Activated naive CD8-positive, alpha-beta T cell treated with anti-CD3 and anti-CD28 coated beads, Interleukin-2, amount 50 U/mL, for 24 hours (primary cell): Measurements from ENCODE around the gene NDUFAF5.

Experiments
- ATAC-seq: fragments of 150-1000 bp; cut with Tn5 transposase; one replicate; pipeline ENCODE4 v1.10.0; 2021
- DNase-seq: peaks from one replicate; pipeline ENCODE4 v3.0.0; 2021
- H3K27ac Mint-ChIP-seq: one replicate; pipeline ENCODE4 v1.8.0; 2021; ENCODE audit warnings: mild to moderate bottlenecking, mixed read lengths
- H3K27me3 Mint-ChIP-seq: one replicate; pipeline ENCODE4 v1.8.0; 2021; ENCODE audit warnings: mixed read lengths
- H3K36me3 Mint-ChIP-seq: one replicate; pipeline ENCODE4 v1.8.0; 2021; ENCODE audit warnings: low read depth, mixed read lengths
- H3K4me1 Mint-ChIP-seq: one replicate; pipeline ENCODE4 v1.8.0; 2021; ENCODE audit warnings: mixed read lengths
- H3K4me3 Mint-ChIP-seq: one replicate; pipeline ENCODE4 v1.8.0; 2021; ENCODE audit warnings: mild to moderate bottlenecking, moderate library complexity, mixed read lengths
- H3K9me3 Mint-ChIP-seq: one replicate; pipeline ENCODE4 v1.8.0; 2021; ENCODE audit warnings: mixed read lengths

Gene NDUFAF5

DNA sequence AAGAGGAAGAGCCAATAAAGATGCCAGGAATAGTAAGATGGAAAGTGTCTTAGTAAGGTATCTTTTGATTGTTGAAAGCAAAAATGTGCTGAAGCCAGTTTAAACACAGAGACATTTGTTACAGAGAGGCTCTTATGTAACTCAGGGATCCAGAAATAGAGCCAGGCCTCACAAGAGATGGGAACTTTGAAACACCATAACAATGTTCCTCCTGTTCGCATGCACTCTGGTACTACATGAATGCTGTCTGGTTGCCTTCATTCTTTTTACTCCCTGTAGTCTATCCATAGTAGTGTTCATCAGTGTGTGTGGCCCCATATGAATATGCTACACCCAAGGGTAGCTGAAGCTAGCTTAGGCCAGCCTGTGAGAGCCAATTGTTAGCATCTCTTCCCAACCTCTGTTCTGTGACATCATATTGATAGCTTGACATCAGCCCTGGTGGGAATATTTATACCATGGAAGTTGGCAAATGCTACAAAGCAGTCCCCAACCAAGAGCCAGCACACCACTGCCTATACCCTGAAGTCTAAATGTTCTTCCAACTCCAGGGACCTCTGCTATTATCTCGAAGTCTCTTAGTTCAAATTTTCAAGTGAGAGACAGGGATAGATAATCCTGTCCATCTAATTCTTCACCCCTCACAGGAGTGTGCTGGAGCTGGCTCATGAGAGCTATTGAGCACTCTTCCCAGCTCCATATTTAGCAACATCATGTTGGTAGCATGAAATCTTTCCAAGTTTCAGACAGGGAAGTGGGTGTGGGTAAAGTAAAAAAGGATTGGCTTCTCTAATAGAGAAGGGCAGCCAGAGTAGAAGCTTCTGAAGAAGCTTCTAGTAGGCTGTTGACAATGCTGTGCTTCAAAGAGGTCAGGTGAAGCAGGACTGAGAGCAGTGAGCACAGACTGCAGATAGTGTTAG is 7.0 kb downstream of the NDUFAF5 start:
- Mint-ChIP-seq H3K36me3 (peaks cover 63% of the 10 kb centered on the region), H3K9me3 (no peaks in the 10 kb centered on the region), H3K27me3 (no peaks in the 10 kb centered on the region), H3K4me3 (no peak overlapping the region), H3K4me1 (peaks cover 12% of the 10 kb centered on the region), H3K27ac (peak overlapping the region; percentile 3)
- DNase-seq, result no peak
- no peak for ATAC-seq

DNA sequence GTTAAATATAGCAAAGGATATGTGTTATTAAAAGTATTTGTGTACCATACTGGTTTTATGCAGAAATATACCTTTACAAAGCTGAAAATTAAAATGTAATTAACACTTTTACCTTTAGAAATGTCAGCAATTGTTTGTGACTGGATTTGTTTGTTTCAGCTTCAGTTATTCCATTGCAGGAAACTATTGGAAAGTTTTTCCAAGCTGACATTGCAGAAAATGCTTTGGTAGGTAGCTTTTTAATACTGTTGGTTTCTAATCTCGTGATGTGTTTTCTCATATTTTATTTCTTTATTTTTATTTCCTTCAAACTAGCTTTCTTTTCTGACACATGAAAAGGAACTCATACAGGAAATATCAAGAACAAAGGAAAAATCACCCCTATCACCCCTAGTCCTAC is 8.2 kb downstream of the NDUFAF5 start:
- Mint-ChIP-seq H3K27me3 (no peaks in the 10 kb centered on the region), H3K36me3 (peaks cover 61% of the 10 kb centered on the region), H3K4me1 (peaks cover 4% of the 10 kb centered on the region), H3K4me3 (no peak overlapping the region), H3K27ac (no peak overlapping the region), H3K9me3 (no peaks in the 10 kb centered on the region)
- no peak for ATAC-seq
- no peak for DNase-seq

DNA sequence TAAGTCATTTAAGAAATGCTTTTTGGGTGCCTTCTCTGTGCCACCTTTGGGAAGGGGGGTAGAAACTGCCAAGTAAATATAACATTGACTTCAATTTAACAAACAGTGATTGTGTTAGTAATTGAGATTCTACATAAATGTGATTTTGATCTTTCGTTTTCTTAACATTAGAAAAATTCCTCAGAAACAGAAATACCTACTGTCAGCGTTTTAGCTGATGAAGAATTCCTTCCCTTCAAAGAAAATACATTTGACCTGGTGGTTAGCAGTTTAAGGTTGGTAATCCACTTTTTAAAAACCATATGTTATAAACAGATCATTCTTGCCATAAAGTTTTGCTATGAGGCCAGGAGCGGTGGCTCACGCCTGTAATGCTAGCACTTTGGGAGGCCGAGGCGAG is 9.8 kb downstream of the NDUFAF5 start:
- Mint-ChIP-seq H3K36me3 (peaks cover 64% of the 10 kb centered on the region), H3K9me3 (no peaks in the 10 kb centered on the region)

DNA sequence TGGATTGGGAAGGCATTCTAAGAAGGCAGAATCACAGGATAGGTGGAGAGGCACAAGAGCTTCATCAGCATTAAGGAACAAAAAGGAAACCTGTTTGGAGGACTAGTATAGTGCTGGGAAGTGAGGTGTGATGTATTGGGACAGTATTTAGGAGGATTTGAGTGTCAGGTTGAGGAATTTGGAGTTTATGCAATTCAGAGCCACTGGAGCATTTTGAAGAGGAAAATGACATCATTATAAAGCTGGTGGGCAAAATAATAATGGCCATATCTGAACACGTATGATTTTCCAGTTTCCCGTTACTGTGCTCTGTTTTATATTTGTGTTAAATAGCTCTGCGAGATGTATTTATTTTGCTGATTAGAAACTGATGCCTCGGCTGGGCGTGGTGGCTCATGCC is 14.2 kb downstream of the NDUFAF5 start:
- H3K27ac Mint-ChIP-seq, result no peak overlapping the region

More for the DNA sequence above, 9.8 kb downstream of the NDUFAF5 start:
- no peaks in the 10 kb centered on the region for H3K27me3 Mint-ChIP-seq
- ATAC-seq (no peak), DNase-seq (no peak)
- H3K27ac Mint-ChIP-seq, result no peak overlapping the region
- no peak overlapping the region for H3K4me3 Mint-ChIP-seq
- H3K4me1 Mint-ChIP-seq, result no peaks in the 10 kb centered on the region

DNA sequence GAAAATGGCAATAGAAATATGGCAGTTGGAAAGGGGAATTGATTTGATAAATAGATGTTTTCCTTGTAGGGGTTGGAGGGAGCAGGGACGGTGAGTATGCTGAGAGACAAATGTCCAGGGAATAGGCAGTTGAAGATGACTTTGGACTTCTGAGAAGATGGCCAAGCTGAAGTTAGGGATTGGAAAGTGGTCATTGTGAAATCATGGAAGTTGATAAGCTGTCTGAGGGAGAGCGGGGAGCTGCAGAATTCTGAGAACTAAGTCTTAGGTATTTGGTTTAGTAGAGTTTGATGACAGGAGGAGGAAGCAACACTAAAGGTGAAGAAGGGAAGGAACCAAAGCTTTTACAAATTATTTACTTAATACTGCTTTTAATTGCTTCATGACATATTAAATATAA is 15.1 kb downstream of the NDUFAF5 start:
- peaks cover 47% of the 10 kb centered on the region for H3K36me3 Mint-ChIP-seq
- DNase-seq (no peak), ATAC-seq (no peak)
- H3K27me3 Mint-ChIP-seq, result no peaks in the 10 kb centered on the region
- no peak overlapping the region for H3K4me3 Mint-ChIP-seq
- H3K4me1 Mint-ChIP-seq, result no peaks in the 10 kb centered on the region
- H3K27ac Mint-ChIP-seq, result no peak overlapping the region
- no peaks in the 10 kb centered on the region for H3K9me3 Mint-ChIP-seq

More for the DNA sequence above, 14.2 kb downstream of the NDUFAF5 start:
- DNase-seq, result no peak
- no peak for ATAC-seq
- peaks cover 55% of the 10 kb centered on the region for H3K36me3 Mint-ChIP-seq
- no peaks in the 10 kb centered on the region for H3K9me3 Mint-ChIP-seq
- no peak overlapping the region for H3K4me3 Mint-ChIP-seq
- H3K27me3 Mint-ChIP-seq, result no peaks in the 10 kb centered on the region
- no peaks in the 10 kb centered on the region for H3K4me1 Mint-ChIP-seq

DNA sequence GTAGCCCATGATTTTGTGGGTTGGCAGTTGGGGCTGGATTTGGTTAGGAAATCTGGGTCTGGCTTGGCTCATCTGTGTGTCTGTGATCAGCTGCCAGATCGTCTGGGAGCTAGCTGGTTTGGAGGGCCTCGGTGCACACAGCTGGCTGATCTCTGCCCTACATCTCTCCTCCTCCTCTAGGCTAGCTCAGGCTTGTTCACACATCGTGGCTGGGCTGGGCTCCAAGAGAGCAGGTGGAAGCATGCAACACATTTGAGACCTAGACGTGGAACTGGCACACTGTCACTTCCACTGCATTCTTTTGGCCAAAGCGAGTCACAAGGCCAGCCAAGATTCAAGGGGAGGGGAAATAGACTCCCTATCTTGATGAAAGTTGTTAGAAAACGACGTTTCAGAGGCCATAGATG is 15.9 kb downstream of the NDUFAF5 start:
- H3K27me3 Mint-ChIP-seq, result no peaks in the 10 kb centered on the region
- no peak overlapping the region for H3K4me3 Mint-ChIP-seq
- DNase-seq, result no peak
- ATAC-seq, result no peak
- peaks cover 41% of the 10 kb centered on the region for H3K36me3 Mint-ChIP-seq
- no peaks in the 10 kb centered on the region for H3K4me1 Mint-ChIP-seq
- no peak overlapping the region for H3K27ac Mint-ChIP-seq
- H3K9me3 Mint-ChIP-seq, result no peaks in the 10 kb centered on the region

DNA sequence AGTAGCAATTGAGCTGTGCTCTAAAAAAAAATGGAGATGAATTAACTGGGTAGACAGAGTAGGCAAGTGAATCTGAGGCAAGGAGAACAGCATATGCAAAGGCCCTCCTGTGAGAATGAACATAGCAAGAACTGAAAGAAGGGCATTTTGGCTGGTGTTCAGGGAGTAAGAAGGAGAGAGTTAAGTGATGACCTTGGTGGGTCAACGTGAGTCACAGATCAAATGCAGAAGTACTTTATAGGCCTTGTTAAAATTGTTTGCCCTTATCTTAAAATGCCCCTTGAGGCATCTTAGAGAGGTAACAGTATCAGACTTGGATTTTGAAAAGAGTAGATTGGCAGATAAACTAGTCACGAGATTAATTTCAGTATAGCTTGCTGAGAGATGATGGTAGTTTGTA is 24.5 kb downstream of the NDUFAF5 start:
- no peaks in the 10 kb centered on the region for H3K4me1 Mint-ChIP-seq
- no peak for DNase-seq
- H3K4me3 Mint-ChIP-seq, result no peak overlapping the region
- ATAC-seq, result no peak
- H3K36me3 Mint-ChIP-seq, result peaks cover 13% of the 10 kb centered on the region
- H3K27ac Mint-ChIP-seq, result no peak overlapping the region
- H3K9me3 Mint-ChIP-seq, result no peaks in the 10 kb centered on the region
- H3K27me3 Mint-ChIP-seq, result no peaks in the 10 kb centered on the region

DNA sequence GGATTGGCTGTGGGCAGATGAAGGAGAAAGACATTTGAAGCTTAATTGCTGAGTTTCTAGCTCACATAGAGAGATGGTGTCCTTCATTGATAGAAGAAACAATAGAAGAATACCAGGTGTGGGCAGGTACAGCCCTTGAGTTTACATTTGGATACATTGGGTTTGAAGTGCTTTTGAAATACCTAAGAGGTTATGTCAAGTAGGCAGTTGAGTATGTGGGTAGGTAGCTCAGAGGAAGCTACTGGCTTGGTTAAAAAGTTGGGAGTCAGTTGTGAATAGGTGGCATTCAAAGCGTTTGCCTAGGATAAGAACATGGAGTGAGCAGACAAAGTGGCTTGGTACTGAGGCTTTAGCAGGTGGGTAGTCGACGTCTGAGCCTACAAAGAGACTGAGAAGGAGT is 25.0 kb downstream of the NDUFAF5 start:
- Mint-ChIP-seq H3K4me1 (no peaks in the 10 kb centered on the region), H3K4me3 (no peak overlapping the region), H3K27me3 (no peaks in the 10 kb centered on the region), H3K36me3 (peaks cover 12% of the 10 kb centered on the region), H3K27ac (no peak overlapping the region), H3K9me3 (no peaks in the 10 kb centered on the region)
- DNase-seq, result no peak
- no peak for ATAC-seq

DNA sequence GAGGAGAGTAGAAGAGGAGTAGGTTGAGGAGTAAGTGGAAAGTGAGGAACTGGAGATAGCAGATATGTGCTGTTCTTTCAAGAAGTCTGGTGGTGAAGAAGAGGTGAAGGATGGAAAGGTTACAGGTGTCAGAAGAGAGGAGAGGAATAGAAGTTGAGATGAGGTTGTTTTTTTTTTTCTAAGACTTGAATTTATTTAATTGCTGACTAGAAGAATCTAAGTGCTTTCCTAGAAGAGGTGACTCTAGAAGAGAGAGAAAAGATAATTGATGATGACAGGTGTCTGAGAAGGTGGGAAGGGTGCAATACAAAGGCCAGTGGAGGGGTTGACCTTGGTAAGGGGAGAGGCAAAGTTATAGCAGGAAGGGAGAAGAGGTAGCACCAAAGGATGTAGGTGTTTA is 25.6 kb downstream of the NDUFAF5 start:
- no peaks in the 10 kb centered on the region for H3K9me3 Mint-ChIP-seq
- H3K4me3 Mint-ChIP-seq, result no peak overlapping the region
- peaks cover 16% of the 10 kb centered on the region for H3K36me3 Mint-ChIP-seq
- H3K4me1 Mint-ChIP-seq, result no peaks in the 10 kb centered on the region
- H3K27me3 Mint-ChIP-seq, result no peaks in the 10 kb centered on the region
- no peak for ATAC-seq
- no peak for DNase-seq
- H3K27ac Mint-ChIP-seq, result no peak overlapping the region

DNA sequence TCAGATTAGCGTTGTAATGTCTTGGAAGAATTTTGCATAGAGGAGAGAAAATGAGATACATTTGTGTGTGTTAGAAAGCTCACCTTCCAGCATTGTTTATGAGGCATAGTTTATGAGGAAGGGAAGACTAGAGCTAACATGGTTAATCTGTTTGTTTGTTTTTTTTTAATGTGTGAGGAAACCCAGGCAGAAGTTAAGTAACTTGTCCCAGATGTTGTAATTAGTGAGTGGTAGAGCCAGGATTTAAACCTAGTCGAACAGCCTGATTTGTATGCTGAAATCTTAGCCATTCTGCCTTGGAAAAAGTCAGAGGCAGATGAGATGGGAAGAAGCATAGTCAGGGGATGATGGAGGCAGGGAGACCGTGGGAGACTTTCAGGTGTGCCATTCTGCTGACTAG is 29.1 kb downstream of the NDUFAF5 start:
- ATAC-seq (no peak), DNase-seq (no peak)
- H3K9me3 Mint-ChIP-seq, result no peaks in the 10 kb centered on the region
- H3K27me3 Mint-ChIP-seq, result no peaks in the 10 kb centered on the region
- no peak overlapping the region for H3K4me3 Mint-ChIP-seq
- peaks cover 30% of the 10 kb centered on the region for H3K4me1 Mint-ChIP-seq
- peaks cover 40% of the 10 kb centered on the region for H3K36me3 Mint-ChIP-seq
- H3K27ac Mint-ChIP-seq, result peak overlapping the region; percentile 40

DNA sequence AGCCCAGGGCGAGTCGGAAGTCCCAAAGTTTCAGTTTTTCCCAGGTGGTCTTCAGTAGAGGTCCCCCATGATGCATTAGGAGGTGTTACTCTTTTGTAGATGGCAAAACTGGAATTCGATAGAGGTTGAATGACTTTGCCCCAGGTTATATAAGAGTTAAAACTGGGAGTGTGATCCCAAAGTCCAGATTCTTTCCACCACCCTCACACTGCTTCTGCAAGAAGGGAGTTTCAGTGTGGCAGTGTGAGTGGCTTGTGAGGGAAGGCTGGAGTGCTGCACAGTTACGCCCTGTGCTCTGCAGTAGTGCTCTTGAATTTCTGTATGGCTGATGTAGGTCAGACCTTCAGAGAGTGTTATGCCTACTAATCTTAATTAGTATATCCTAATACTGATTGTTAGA is 29.8 kb downstream of the NDUFAF5 start:
- no peak for DNase-seq
- Mint-ChIP-seq H3K36me3 (peaks cover 40% of the 10 kb centered on the region), H3K4me1 (peaks cover 30% of the 10 kb centered on the region), H3K9me3 (no peaks in the 10 kb centered on the region), H3K4me3 (no peak overlapping the region), H3K27ac (no peak overlapping the region), H3K27me3 (no peaks in the 10 kb centered on the region)
- ATAC-seq, result no peak

DNA sequence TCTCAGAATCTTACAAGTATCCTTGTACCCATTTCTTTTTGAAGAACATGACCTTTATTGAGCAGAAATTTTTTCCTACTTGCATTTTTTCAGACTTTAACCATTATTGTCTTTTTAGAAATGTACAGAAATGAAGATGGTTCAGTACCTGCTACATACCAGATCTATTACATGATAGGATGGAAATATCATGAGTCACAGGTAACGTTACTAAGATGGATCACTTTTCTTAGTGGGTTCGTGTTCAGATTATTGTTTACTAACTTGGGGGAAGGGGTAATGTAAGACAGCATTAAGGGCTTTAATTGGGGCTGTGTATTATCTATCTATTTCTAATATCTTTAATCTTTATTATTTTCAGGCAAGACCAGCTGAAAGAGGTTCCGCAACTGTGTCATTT is 31.9 kb downstream of the NDUFAF5 start:
- Mint-ChIP-seq H3K27ac (peak overlapping the region; percentile 91), H3K4me3 (peak overlapping the region; percentile 42), H3K4me1 (peaks cover 30% of the 10 kb centered on the region), H3K36me3 (peaks cover 40% of the 10 kb centered on the region), H3K27me3 (no peaks in the 10 kb centered on the region), H3K9me3 (no peaks in the 10 kb centered on the region)
- ATAC-seq (peak; percentile 70), DNase-seq (no peak)

DNA sequence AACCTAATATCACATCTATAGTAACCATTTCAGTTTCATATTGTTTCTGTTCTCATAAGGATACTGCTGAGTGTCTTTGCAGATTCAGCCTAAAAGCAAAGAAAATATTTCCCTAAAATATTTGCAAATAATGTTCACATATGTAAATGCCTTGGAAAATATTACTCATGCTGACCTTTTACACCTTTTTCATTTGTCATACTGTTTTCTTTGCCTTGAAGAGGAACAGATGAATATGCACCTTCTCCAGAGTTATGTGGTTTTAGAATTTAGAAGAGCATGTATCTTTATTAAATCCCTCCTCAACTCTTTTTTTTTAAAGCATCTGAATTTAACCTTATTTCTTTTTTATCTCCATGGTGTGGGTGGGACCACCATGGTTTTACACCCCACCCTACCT is 32.5 kb downstream of the NDUFAF5 start:
- H3K36me3 Mint-ChIP-seq, result peaks cover 37% of the 10 kb centered on the region
- H3K4me3 Mint-ChIP-seq, result peak overlapping the region; percentile 45
- H3K27ac Mint-ChIP-seq, result peak overlapping the region; percentile 91

DNA sequence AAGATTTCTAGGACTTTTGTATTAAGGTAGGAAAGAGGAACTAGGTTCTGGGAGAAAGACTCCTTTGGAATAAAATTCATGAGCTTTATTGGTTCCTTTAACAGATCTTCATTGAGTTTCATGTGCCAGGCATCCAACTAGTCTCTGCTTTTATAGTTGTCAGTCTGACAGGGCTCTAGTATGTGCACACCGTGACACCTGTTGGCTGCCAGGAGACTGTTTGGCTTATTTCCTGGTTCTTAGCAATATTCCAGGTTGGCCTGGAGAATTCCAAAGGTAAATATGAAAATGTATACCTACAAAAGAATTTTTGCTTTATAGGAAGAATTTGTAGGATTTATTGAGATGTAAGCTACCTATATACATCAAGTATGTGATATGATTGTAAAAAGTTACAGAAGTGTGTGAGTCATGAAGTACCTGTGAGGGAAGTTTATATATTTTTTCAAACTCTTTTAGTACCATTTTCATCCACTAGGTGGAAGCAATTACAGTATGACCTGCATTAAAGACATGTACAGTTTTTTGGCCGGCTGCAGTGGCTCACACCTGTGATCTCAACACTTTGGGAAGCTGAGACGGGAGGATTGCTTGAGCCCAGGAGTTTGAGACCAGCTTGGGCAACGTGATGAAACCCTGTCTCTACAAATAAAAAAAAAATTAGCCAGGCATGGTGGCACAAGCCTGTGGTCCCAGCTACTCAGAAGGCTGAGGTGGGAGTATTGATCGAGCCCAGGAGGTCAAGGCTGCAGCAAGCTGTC is 35.2 kb downstream of the NDUFAF5 start:
- Mint-ChIP-seq H3K4me3 (no peak overlapping the region), H3K27me3 (no peaks in the 10 kb centered on the region), H3K9me3 (no peaks in the 10 kb centered on the region), H3K4me1 (peaks cover 30% of the 10 kb centered on the region), H3K36me3 (peaks cover 27% of the 10 kb centered on the region), H3K27ac (no peak overlapping the region)
- peak; percentile 12 for ATAC-seq
- peak; percentile 5 for DNase-seq

More for the DNA sequence above, 32.5 kb downstream of the NDUFAF5 start:
- H3K27me3 Mint-ChIP-seq, result no peaks in the 10 kb centered on the region
- peaks cover 30% of the 10 kb centered on the region for H3K4me1 Mint-ChIP-seq
- DNase-seq (no peak), ATAC-seq (peak; percentile 55)
- no peaks in the 10 kb centered on the region for H3K9me3 Mint-ChIP-seq

DNA sequence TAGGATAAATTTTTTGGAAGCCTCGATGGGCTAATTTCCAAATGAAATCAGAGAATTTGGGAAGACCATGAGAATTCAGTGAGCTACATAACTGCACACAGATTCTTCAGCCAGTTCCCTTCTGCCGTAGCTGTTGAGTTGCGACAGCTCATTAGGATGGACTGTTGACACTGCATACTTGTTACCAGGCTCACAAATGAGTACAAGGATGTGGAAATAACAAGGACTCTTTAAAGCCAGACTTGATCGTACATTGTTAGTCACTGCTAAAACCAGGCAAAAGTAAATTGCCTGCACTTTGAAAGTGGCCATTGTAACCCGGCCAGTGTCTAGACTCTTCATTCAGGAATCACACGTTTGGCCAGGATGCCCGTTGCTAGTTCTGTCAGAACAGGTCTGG is 37.0 kb downstream of the NDUFAF5 start:
- Mint-ChIP-seq H3K27me3 (peaks cover 2% of the 10 kb centered on the region), H3K4me3 (no peak overlapping the region), H3K9me3 (no peaks in the 10 kb centered on the region), H3K4me1 (peaks cover 19% of the 10 kb centered on the region), H3K27ac (no peak overlapping the region), H3K36me3 (peaks cover 16% of the 10 kb centered on the region)
- ATAC-seq (no peak), DNase-seq (no peak)
